Heart left ventricle (tissue), 16 donors: ENCODE measurements around the gene MX2. TPM values are rescaled to one million over a fixed set of nuclear protein-coding genes. Genes with fewer than 3 reads are reported as not detected.

Source experiments
- ATAC-seq, 4 donors: fragments of 200-7000 bp; cut with Tn5 transposase; one replicate each; pipeline ENCODE4 v1.9.1; 2020 to 2022; ENCODE audit warnings: moderate library complexity in 4 of 4, mild to moderate bottlenecking in 3 of 4, moderate number of reproducible peaks in 1 of 4
- DNase-seq, 5 donors: peaks; one replicate each; pipeline ENCODE4 v3.0.0-alpha.2; 2020
- H3K27ac ChIP-seq, 12 donors: fragments of 200-600 bp; sonication (generic) in 4 of 12; one replicate each; pipeline versions ENCODE4 v1.5.0 to v1.8.0; 2016 to 2022; ENCODE audit warnings: mild to moderate bottlenecking in 2 of 12
- H3K27me3 ChIP-seq, 9 donors: fragments of 200-600 bp; sonication (generic) in 2 of 9; one replicate each; pipeline versions ENCODE4 v1.5.1 to v1.8.0; 2016 to 2022; ENCODE audit warnings: mild to moderate bottlenecking in 3 of 9
- H3K36me3 ChIP-seq, 9 donors: fragments of 200-600 bp; sonication (generic) in 2 of 9; one replicate each; pipeline versions ENCODE4 v1.5.0 to v1.8.0; 2018 to 2022; ENCODE audit warnings: mild to moderate bottlenecking in 2 of 9
- H3K4me1 ChIP-seq, 12 donors: fragments of 200-600 bp; sonication (generic) in 4 of 12; one replicate each; pipeline versions ENCODE4 v1.5.0 to v1.8.0; 2016 to 2022; ENCODE audit warnings: mild to moderate bottlenecking in 3 of 12
- H3K4me3 ChIP-seq, 12 donors: fragments of 200-600 bp; sonication (generic) in 4 of 12; one replicate each; pipeline versions ENCODE4 v1.5.0 to v1.8.0; 2017 to 2022; ENCODE audit warnings: mild to moderate bottlenecking in 9 of 12, moderate library complexity in 4 of 12
- H3K9me3 ChIP-seq, 12 donors: fragments of 200-600 bp; sonication (generic) in 4 of 12; one replicate each; pipeline versions ENCODE4 v1.5.0 to v1.8.0; 2016 to 2022; ENCODE audit warnings: mild to moderate bottlenecking in 1 of 12
- CTCF ChIP-seq, 12 donors: fragments of 200-600 bp; sonication (generic) in 4 of 12; IDR thresholded peaks; one replicate each; pipeline versions ENCODE4 v1.5.0 to v1.8.0; 2018 to 2022; ENCODE audit warnings: antibody characterized with exemption in 12 of 12, mild to moderate bottlenecking in 5 of 12
- POLR2A ChIP-seq, 2 donors: fragments of 450-650 bp; IDR thresholded peaks; one replicate each; pipeline ENCODE4 v1.6.1; 2017; ENCODE audit warnings: antibody characterized with exemption in 2 of 2, mild to moderate bottlenecking in 2 of 2, moderate library complexity in 2 of 2
- WGBS, 4 donors: extraction: QIAGEN DNeasy Blood & Tissue Kit in 2 of 4; methylation state at CpG; one replicate each; pipeline versions ENCODE4 v1.1.5 to v1.1.7; 2013 to 2018; 5-methylcytosine and 5-hydroxymethylcytosine counted together
- intact Hi-C, 10 donors: fragments of 100-400 bp; cut with DNase I; formaldehyde crosslinking; loops; one replicate each; pipeline versions ENCODE4 v1.11.1 to v1.14.2; 2022
- polyA plus RNA-seq, 2 donors: library from polyadenylated mRNA; stranded (reverse); fragments of 200-250 nt; gene quantifications; one replicate each; pipeline ENCODE4 v1.2.3, GENCODE V29; 2013
- total RNA-seq, 9 donors: library from RNA; depleted of rRNA in 2 of 9; stranded (reverse); fragments of >200 nt in 2 of 9; fragmentation: NEBNext Ultra II Directional in 3 of 9; extraction: Animal tissue kit (Norgen Biotek cat#: 25700) in 3 of 9; gene quantifications; one replicate each; pipeline versions ENCODE4 v1.1.0 to v1.2.4, GENCODE V29; 2016 to 2023
- donor health status: ischemic (EF 13 %, LVEDD 7.1; RV severe dilation, severe dysfunction).
- donor health status: healthy with polysubstance abuse.
- donor health status: DM: no; HTN: yes; CAD: no.
- donor health status: DM: no; HTN: no; CAD: no.
- donor health status: ischemic (EF 25% LVEDD 6.9; RV normal size, moderate dysfunction).
- donor health status: ischemic (EF 25% LVEDD 5.7; RV mildly dilated, moderate dysfunction).
- donor health status: healthy.
- donor health status: DM: yes; HTN: yes; CAD: no.
- donor health status: ischemic (EF 35%, LVEDD 5.7; RV mildly dilated, moderate dysfunction).
- donor health status: nonischemic (EF 11% LVEDD 7.7; RV severe dilation, severe dysfunction).
- donor health status: DM: yes; HTN: yes; CAD: no.
- donor health status: PGD.
- donor health status: ischemic (EF 29% LVEDD 5.4; RV normal size, mild dysfunction).
- donor health status: nonischemic (EF 23%, LVEDD 6.1; RV moderate dilation, normal function).

The MX2 gene
- total and polyA plus RNA-seq, 11 donors: 3.2 to 23.3 (median 5.7) TPM

GRCh38 chr21:41366522-41367151 lies 4.8 kb downstream of the MX2 start:
- DNase-seq: peak in 2 of 5 donors; percentile 63 to 67
- 72 to 85% (median 80%) methylated on average over 12 of the region's 12 CpGs for WGBS, 4 donors
- peak overlapping the region in 1 of 12 donors; percentile 42 for H3K27ac ChIP-seq
- H3K4me1 ChIP-seq: peaks cover 0 to 81% (median 33%) of the 10 kb centered on the region in 12 donors
- H3K9me3 ChIP-seq: no peaks in the 10 kb centered on the region
- peaks cover 0 to 10% (median 0%) of the 10 kb centered on the region in 9 donors for H3K27me3 ChIP-seq
- ATAC-seq: peak in 2 of 4 donors; percentile 27 to 52
- no peak overlapping the region for H3K4me3 ChIP-seq
- intact Hi-C loops: loop anchor here in 3 of 10 donors (5.0 to 10.0 kb wide), 3 partner anchors 56 to 202 kb away; partner anchors contain the start of gene BACE2 (in 2 of the 3)
- TF ChIP-seq POLR2A (IDR thresholded peaks at IDR 0.05) (no peak), CTCF (IDR thresholded peaks at IDR 0.05) (no peak)
- peaks cover 0 to 26% (median 0%) of the 10 kb centered on the region in 9 donors for H3K36me3 ChIP-seq

- H3K36me3 ChIP-seq: peaks cover 0 to 26% (median 0%) of the 10 kb centered on the region in 9 donors
- DNase-seq: peak in 1 of 5 donors; percentile 41
- H3K4me3 ChIP-seq: no peak overlapping the region
- peak overlapping the region in 2 of 12 donors; percentile 42 to 77 for H3K27ac ChIP-seq
- ATAC-seq: no peak
- peaks cover 0 to 10% (median 0%) of the 10 kb centered on the region in 9 donors for H3K27me3 ChIP-seq
- H3K4me1 ChIP-seq: peaks cover 0 to 84% (median 32%) of the 10 kb centered on the region in 12 donors
- H3K9me3 ChIP-seq: no peaks in the 10 kb centered on the region
- WGBS, 4 donors: 59 to 71% (median 67%) methylated on average over 9 of the region's 9 CpGs
- intact Hi-C loops: loop anchor here in 3 of 10 donors (5.0 to 10.0 kb wide), 3 partner anchors 55 to 203 kb away; partner anchors contain the start of gene BACE2 (in 2 of the 3)
- TF ChIP-seq CTCF (IDR thresholded peaks at IDR 0.05) (no peak), POLR2A (IDR thresholded peaks at IDR 0.05) (no peak)
Measured at GRCh38 chr21:41367301-41367944, 5.6 kb downstream of the MX2 start.

- peak overlapping the region in 9 of 12 donors; percentile 10 to 84 (median 64) for H3K27ac ChIP-seq
- peaks cover 0 to 10% (median 0%) of the 10 kb centered on the region in 9 donors for H3K27me3 ChIP-seq
- whole genome bisulfite sequencing, 4 donors: 84 to 90% (median 88%) methylated on average over 15 of the region's 15 CpGs
- peak in 1 of 5 donors; percentile 48 for DNase-seq
- TF ChIP-seq CTCF (IDR thresholded peaks at IDR 0.05): no peak
- TF ChIP-seq POLR2A (IDR thresholded peaks at IDR 0.05): no peak
- no peaks in the 10 kb centered on the region for H3K9me3 ChIP-seq
- H3K36me3 ChIP-seq: peaks cover 0 to 26% (median 0%) of the 10 kb centered on the region in 9 donors
- H3K4me1 ChIP-seq: peaks cover 0 to 79% (median 28%) of the 10 kb centered on the region in 12 donors
- no peak for ATAC-seq
- intact Hi-C loops: loop anchor here in 3 of 10 donors (5.0 to 10.0 kb wide), 3 partner anchors 54 to 203 kb away; partner anchors contain the start of gene BACE2 (in 2 of the 3)
- no peak overlapping the region for H3K4me3 ChIP-seq
Measured at GRCh38 chr21:41367945-41368734, 6.3 kb downstream of the MX2 start.
